NCI-H345 treated with DMSO at 0.1 percent for 48 hours (cell line): Measurements from ENCODE around the gene CP.
"Not testable (repeated sequence)": the region's sequence is repeated elsewhere in the genome, so short reads cannot be mapped to it uniquely, and the experiment has no call there.

Experiments
- DNase-seq: peaks from one replicate; lab custom pipeline; 2025; ENCODE audit not compliant: unreplicated experiment; lab: John Stamatoyannopoulos, UW

The CP gene

GRCh38 chr3:149221783-149222517, at the start of gene CP:
Gene CP (minus strand): TSS chr3:149221829. CDS start chr3:149221792, 37 bp downstream.
- no peak for DNase-seq

- no peak for DNase-seq
These were observed 48.6 kb upstream of the CP start for GRCh38 chr3:149270180-149270579.

DNA sequence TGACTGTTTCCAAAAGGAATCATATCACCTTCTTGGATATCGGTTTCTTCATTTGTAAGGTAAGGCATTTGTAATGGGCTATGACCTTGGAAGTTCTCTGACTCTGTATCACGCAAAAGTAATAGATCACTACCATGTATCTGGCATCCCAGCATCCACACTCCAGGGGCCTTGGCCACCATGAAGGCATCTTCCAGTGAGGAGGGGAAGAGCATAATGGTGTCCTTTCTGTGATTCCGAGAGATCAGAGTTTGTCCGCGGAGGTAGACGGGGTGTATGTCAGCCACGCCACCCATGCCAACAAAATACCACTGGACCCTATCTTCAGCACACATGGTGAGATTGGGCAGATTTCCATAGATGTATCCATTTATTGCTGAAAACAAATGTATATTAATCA, 48.1 kb upstream of the CP start:
- DNase-seq, result no peak

GRCh38 chr3:149267565-149267964, 45.9 kb upstream of the CP start:
- DNase-seq, result no peak

DNA sequence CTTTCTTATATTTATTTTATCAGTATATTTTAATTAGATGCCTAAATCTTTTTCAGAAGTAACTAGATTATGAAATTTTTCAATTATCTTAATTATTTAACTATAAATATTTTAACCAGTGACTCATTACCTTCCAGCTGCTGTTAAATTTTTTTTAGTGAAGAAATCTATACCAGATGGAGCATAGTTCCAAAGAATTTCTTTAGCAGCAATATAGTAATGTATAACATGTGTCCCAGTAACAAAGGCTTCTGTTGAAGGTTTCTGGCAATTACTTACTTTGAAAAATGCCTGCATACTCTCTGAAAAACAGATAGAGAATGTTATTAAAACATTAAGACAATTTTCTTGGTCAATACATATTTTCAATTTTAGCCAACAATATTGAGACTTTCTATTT, 45.1 kb upstream of the CP start:
- DNase-seq, result no peak

- no peak for DNase-seq
These were observed 42.2 kb upstream of the CP start for GRCh38 chr3:149263856-149264255.

GRCh38 chr3:149258714-149259113, 37.1 kb upstream of the CP start:
- no peak for DNase-seq

- DNase-seq, result no peak
These were observed 36.7 kb upstream of the CP start for GRCh38 chr3:149258298-149258697.

DNA sequence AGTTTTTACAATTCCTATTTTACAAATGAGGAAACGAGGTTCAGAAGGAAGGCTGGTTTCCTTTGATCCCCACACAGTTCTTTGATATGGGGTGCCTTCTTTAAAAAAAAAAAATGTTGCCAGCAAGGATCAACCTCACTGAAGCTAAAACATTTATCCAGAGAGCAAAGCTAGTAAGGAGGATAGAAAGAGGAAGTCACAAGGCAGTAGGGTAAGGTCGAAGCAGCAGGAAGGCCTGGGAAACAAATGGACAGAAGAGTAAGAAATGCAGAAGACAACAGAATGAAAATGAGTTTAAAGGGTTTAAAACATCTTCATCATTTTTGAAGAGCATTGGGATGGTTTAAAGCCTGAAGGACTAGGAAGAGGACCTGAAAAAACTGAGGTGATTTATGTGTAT, 30.6 kb upstream of the CP start:
- no peak for DNase-seq

- DNase-seq, result no peak
These were observed 29.6 kb upstream of the CP start for GRCh38 chr3:149251186-149251585.

DNA sequence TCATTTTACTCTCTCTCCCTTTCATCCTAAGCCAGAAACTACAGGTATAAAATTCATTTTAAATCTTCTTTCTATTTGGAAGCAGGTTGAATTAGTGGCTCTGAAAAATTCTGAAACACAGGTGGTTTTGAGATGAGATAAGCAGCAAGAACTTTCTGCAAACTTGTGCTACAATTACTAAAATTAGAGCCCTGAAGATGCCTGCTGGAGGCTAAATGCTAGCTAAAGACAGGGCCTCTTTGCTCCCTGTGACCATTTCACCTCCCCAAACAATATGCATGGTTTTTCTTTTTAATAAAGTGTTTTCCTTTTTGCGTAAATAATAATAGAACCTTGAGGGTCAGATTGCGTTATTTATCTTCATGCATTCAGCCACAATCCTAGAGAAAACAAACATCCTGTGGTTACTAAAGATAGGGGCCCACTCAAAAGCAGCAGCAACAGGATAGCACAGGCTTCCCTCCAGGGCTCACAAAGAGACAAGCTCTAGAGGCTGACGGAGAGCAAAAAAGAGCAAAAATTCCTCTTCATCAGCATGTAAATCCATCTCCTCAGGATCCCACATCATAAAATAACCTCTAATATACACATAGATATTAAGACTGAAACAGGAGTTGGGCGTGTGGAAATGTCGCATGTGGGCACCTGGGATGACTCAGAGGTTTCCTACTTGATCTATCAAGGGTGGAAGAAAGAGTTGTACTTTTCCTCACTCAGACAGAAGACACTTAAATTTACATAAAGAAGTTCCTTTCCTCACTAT, 26.5 kb upstream of the CP start:
- DNase-seq, result no peak

DNA sequence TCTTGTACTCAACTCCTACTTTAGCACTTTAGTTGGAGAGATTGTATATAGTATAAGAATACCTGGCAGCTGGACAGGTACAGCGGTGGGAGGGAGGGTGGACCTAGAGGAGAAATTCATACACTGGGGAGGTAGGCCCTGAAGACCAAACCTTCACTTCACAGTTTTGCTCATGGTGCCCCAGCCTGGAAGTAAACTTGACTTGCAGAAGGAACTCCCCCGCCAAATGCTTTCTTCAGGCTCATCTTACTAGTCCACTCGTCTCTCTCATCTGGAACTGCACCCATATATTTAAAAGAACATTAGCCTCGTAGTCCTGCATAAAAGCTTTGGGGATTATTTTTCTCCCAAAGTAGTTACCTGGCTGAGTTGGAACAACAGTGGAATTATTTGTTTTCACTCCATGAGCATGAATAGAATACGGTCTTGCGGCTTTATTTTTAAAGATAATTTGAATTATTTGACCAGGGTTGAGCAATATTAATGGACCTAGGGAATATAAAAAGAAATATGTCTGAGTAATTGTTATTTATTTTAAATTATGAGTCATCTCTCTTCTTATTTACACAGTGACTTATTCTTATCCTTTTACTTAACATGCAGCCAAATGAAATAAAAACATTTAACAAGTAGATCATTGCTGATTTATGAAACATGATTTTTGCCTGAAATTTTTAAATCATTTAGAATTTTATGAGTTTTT, 25.5 kb upstream of the CP start:
- DNase-seq, result no peak

DNA sequence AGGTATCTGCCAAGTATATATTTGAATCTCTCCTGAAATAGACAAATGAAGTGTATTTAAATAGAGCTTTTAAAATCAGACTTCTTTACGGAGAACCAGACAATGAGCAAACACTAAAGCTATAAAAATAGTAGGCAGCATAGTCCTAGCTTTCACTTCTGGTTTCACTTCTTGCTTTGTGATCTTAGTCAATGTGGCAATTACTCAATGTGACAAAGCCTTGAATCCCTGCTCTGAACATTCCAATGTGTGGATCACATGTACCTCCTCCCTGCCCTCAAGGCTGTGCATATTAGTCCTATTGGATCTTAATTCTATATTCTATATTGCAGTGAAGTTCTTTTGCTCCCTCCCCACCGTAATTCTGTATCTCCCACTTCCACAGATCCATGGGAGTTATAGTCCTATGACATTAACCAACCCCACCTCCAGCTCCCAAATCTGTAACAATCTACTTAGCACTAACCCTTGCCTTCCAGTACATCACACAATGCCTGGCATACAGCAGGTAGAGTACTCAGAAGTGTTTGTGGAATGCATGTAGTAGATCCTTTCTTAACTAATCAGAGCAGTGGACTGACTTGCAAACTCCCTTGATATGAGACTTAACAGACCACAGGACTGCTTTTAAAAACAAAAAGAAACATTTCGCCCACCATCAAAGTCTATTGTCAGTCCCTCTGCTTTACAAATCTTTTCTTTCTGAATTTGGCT, 24.3 kb upstream of the CP start:
- DNase-seq, result no peak

DNA sequence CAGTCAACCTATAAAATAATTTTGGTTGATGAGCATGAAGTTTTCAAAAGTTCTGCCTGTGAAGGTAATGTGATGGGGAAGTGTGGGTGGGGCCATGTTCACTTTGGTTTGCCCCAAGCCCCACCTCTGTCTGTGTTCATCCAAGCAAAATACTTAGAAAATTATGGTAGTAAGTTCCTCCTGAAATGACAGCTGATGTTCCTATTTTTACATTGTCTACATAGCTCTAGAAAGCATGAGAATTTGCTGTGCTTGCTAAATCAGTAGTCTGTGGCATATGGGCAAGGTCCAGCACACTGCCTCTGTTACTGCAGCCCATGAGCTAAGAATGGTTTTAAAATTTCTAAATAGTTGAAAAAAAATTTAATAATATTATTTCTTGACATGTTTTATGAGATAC, 21.9 kb upstream of the CP start:
- no peak for DNase-seq

DNA sequence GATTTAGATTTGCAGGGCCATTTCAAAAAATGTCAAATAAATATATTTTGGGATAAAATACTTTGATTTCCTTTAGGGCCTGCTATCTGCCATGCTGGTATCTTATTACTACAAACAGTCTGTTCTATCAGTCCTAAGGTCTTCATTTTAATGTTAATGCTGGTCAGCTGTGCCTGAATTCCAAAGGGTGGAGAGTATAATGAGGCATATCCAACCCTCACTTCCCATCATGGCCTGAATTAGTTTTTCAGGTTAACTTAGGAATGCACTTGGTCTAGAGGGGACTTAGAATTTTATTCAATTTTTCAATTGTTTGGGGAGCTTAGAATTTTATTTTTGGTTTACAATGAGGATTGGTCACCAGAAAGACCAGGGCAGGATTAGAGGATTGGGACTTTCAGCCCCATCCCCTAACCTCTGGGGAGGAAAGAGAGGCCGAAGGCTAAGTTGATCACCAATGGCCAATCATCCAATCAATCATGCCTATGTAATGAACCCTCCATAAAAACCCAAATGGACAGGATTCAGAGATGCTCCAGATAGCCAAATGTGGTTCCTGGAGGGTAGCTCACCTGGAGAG, 17.8 kb upstream of the CP start:
- no peak for DNase-seq

DNA sequence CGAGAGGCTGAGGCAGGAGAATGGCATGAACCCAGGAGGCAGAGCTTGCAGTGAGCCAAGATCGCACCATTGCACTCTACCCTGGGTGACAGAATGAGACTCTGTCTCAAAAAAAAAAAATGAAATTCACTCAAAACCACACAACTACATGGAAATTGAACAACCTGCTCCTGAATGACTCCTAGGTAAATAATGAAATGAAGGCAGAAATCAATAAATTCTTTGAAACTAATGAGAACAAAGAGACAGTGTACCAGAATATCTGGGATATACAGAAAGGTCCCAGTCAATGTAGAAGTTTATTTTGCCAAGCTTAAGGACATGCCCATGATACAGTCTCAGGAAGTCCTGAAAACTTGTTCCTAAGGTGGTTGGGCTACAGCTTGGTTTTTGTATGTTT, 16.6 kb upstream of the CP start:
- DNase-seq, result not testable (repeated sequence)

DNA sequence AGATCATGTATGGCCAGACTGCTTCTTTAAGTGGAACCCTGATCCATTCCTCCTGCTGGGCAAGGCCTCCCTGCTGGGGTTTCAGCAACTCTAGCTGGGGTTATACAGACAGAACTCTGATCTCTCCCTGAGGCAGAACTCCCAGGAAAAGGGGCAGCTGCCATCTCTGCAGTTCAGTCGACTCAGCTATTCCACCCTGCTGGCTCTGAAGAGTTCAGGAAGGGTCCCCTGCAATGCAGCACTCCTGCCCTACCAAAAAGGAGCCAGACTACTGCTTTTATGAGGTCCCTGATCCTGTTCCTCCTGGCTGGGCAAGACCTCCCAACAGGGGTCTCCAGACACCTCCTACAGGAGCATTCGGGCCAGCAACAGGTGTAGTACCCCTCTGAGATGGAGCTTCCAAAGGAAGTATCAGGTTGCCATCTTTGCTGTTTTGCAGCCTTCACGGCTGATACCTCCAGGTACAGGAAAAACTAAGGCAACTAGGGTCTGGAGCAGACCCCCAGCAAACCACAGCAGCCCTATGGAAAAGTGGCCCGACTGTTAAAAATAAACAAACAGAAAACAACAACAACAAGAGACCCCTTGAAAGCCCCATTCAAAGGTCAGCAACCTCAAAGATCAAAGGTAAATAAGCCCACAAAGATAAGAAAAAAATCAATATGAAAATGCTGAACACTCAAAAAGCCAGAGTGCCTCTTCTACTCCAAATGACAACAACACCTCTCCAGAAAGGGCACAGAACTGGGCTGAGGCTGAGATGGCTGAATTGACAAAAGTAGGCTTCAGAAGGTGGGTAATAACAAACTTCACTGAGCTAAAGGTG, 14.2 kb upstream of the CP start:
- DNase-seq, result no peak

GRCh38 chr3:149234671-149235245, 13.1 kb upstream of the CP start:
- DNase-seq, result no peak

DNA sequence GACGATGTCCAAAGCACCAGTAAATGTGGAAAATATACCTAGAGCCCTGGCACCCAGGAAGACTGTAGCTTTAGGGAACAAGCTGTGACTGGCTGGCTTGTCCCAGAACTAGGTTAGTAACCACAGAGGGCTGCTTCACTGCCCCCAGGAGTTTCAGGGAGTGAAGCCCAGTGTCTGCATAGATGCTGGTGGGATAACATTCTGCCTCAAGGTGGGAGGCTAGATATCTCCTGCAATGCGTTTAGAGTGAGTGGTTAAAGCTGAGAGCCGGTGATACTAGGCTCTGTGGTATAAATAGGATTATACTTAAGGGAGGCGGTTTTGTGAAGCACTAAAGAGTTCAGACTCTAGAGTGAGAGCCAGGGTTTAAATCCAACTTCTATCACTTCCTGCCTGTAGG, 11.7 kb upstream of the CP start:
- no peak for DNase-seq

DNA sequence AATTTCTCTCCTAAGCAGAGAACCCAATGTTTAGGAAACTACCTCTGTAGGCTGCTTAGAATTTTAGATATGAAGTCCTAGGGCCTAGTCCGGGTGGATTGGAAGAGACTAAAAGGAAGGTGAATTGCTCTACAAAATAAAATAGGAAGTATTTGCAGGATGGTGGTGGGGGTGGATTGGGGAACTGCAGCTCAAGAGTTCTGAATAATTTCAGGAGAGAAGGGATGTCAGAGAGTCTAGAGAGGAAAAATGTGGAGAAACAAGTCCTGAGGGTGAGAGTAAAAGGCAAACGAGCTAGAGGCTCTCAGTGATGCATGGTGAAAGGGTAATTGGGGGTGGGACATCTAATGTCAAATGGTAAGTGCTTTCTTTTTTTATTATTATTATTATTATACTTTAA, 10.2 kb upstream of the CP start:
- DNase-seq, result no peak
